K562 (cell line): ENCODE data around the gene SIGLEC9. TPM values are rescaled to one million over a fixed set of nuclear protein-coding genes. Genes with fewer than 3 reads are reported as not detected.

Source experiments
- ATAC-seq: fragments of 200-7000 bp; cut with Tn5 transposase; 3 replicates; pipeline ENCODE4 v1.9.1; 2020; ENCODE audit warnings: moderate library complexity
- BruUV-seq: library from RNA; stranded (reverse); fragments of 400-500 nt; replicated peaks from 2 replicates; lab custom pipeline; 2021; lab: Mats Ljungman, UMichigan
- CTCF ChIA-PET: fragments of 300-600 bp; formaldehyde crosslinking; extraction: SDS; loops from one replicate; lab custom pipeline; 2021; ENCODE audit warnings: low intra/inter-chr PET ratio; lab: Yijun Ruan, JAX
- POLR2A ChIA-PET: fragments of 300-600, 350-650 bp; sonication (Branson Sonifier 250); formaldehyde crosslinking; extraction: SDS; loops from one replicate; lab custom pipeline; 2021; ENCODE audit warnings: antibody characterized with exemption, inconsistent platforms; lab: Yijun Ruan, JAX
- DNase-seq, 4 experiments: peaks; one replicate each; pipeline versions ENCODE4 v3.0.0 to v3.0.0-alpha.2; 2011 to 2018; ENCODE audit warnings: low spot score in 3 of 4, mixed read lengths in 3 of 4; ENCODE audit errors: extremely low read depth in 1 of 4
- FAIRE-seq: peaks from 2 replicates; lab custom pipeline; 2011; peaks lifted over from hg19 to GRCh38; lab: Jason Lieb, UNC
- H2AFZ ChIP-seq: 2 replicates; pipeline ENCODE4 v1.6.0; 2011; ENCODE audit warnings: low read depth, low read length, control low read depth, inconsistent platforms
- H3K27ac ChIP-seq: fragments of 200-600 bp; 3 replicates; pipeline ENCODE4 v1.8.0; 2011; ENCODE audit warnings: low read depth, mild to moderate bottlenecking, control low read depth, inconsistent platforms, low read length, moderate library complexity, mixed read lengths; ENCODE audit errors: extremely low read depth
- H3K27me3 ChIP-seq, 2 experiments: fragments of 300-600 bp in 1 of 2; 2 replicates in 1 of 2; 3 replicates in 1 of 2; pipeline versions ENCODE4 v1.6.0 to v1.8.0; 2011; ENCODE audit warnings: inconsistent platforms in 2 of 2, low read length in 2 of 2, mild to moderate bottlenecking in 1 of 2, mixed read lengths in 1 of 2, moderate library complexity in 1 of 2; ENCODE audit not compliant: control insufficient read depth in 2 of 2, insufficient read depth in 2 of 2
- H3K36me3 ChIP-seq: fragments of 300-600 bp; 3 replicates; pipeline ENCODE4 v1.8.0; 2011; ENCODE audit warnings: mild to moderate bottlenecking, low read length, inconsistent platforms; ENCODE audit not compliant: control insufficient read depth, insufficient read depth
- H3K4me1 ChIP-seq, 2 experiments: fragments of 200-600 bp in 1 of 2; replicated peaks in 1 of 2; 2 replicates in 1 of 2; 3 replicates in 1 of 2; pipeline versions ENCODE4 v1.5.1 to v1.8.0; 2011; ENCODE audit warnings: inconsistent platforms in 2 of 2, low read length in 2 of 2, mild to moderate bottlenecking in 1 of 2, mixed read lengths in 1 of 2, moderate library complexity in 1 of 2; ENCODE audit not compliant: control insufficient read depth in 2 of 2, insufficient read depth in 2 of 2
- H3K4me2 ChIP-seq: 2 replicates; pipeline ENCODE4 v1.6.1; 2011; ENCODE audit warnings: low read length, control low read depth, inconsistent platforms, mixed read lengths; ENCODE audit not compliant: insufficient read depth
- H3K4me3 ChIP-seq: fragments of 200-600 bp; sonication (generic), shearing (Covaris generic); 2 replicates; pipeline ENCODE4 v1.5.1; 2016; ENCODE audit warnings: control low read depth, inconsistent platforms
- H3K79me2 ChIP-seq: fragments of 200-600 bp; 3 replicates; pipeline ENCODE4 v1.8.0; 2011; ENCODE audit warnings: low read length, inconsistent platforms; ENCODE audit not compliant: control insufficient read depth, insufficient read depth
- H3K9ac ChIP-seq, 2 experiments: 2 replicates each; pipeline versions ENCODE4 v1.6.0 to v1.6.1; 2011; ENCODE audit warnings: low read depth in 2 of 2, low read length in 2 of 2, control low read depth in 1 of 2, inconsistent platforms in 1 of 2, mild to moderate bottlenecking in 1 of 2, mixed read lengths in 1 of 2; ENCODE audit not compliant: insufficient read depth in 1 of 2
- H3K9me1 ChIP-seq: one replicate; pipeline ENCODE4 v1.6.0; 2011; ENCODE audit warnings: inconsistent platforms, mild to moderate bottlenecking, low read length, moderate library complexity; ENCODE audit not compliant: control insufficient read depth, insufficient read depth
- H3K9me3 ChIP-seq: replicated peaks from 2 replicates; pipeline ENCODE4 v1.5.1; 2011; ENCODE audit warnings: low read depth, low read length, inconsistent platforms; ENCODE audit not compliant: control insufficient read depth, insufficient read depth
- H4K20me1 ChIP-seq: replicated peaks from 2 replicates; pipeline ENCODE4 v1.6.1; 2011; ENCODE audit warnings: low read length, inconsistent platforms, mixed read lengths; ENCODE audit not compliant: control insufficient read depth, insufficient read depth
- BMI1 ChIP-seq: fragments of 150-350 bp; IDR thresholded peaks from 2 replicates; pipeline ENCODE4 v1.6.1; 2014; ENCODE audit warnings: low read length
- MBD1 ChIP-seq: fragments of 250-450 bp; sonication (Bioruptor Pico); IDR thresholded peaks from 2 replicates; pipeline ENCODE4 v1.8.0; 2022; ENCODE audit warnings: inconsistent platforms
- THRAP3 ChIP-seq: fragments of 450-650 bp; IDR thresholded peaks from 2 replicates; pipeline ENCODE4 v1.6.1; 2016; ENCODE audit warnings: mild to moderate bottlenecking, inconsistent platforms, borderline replicate concordance
- ZNF408 ChIP-seq: fragments of 250-450 bp; sonication (Bioruptor Pico); IDR thresholded peaks from 2 replicates; pipeline ENCODE4 v1.4.0; 2020; ENCODE audit warnings: low read depth, mild to moderate bottlenecking, moderate library complexity
- ZNF431 ChIP-seq: sonication (generic); formaldehyde crosslinking; IDR thresholded peaks from 2 replicates; pipeline ENCODE4 v1.8.0; 2022; ENCODE audit warnings: mild to moderate bottlenecking, missing genetic modification reagents
- ZNF609 ChIP-seq: sonication (generic); formaldehyde crosslinking; IDR thresholded peaks from 2 replicates; pipeline ENCODE4 v1.8.1; 2023; ENCODE audit warnings: missing genetic modification reagents, mild to moderate bottlenecking, borderline replicate concordance
- ZNF766 ChIP-seq: fragments of 200-800 bp; sonication (Bioruptor generic); conservative IDR thresholded peaks from 2 replicates; pipeline ENCODE4 v1.6.1; 2016; ENCODE audit warnings: missing genetic modification characterization, missing compliant biosample characterization
- WGBS: fragments of 100-300 bp; shearing (Covaris generic); methylation state at CpG from one replicate; pipeline ENCODE4 v1.1.6; 2016; ENCODE audit warnings: low coverage, mixed read lengths; ENCODE audit not compliant: insufficient coverage; ENCODE audit errors: missing lambda C conversion rate; 5-methylcytosine and 5-hydroxymethylcytosine counted together
- in situ Hi-C: fragments of 300-500 bp; cut with MboI; formaldehyde crosslinking; loops from 4 replicates; pipeline ENCODE4 v1.15.0; 2018; ENCODE audit warnings: inconsistent platforms, mixed read lengths
- intact Hi-C: fragments of 100-400 bp; cut with micrococcal nuclease; formaldehyde crosslinking; loops from 2 replicates; pipeline ENCODE4 v1.14.2; 2022
- polyA plus RNA-seq, 8 experiments: library from polyadenylated mRNA; depleted of rRNA in 4 of 8; stranded (reverse) in 5 of 8; unstranded in 3 of 8; fragments of >200 nt; fragmentation: Nextera tagmentation in 2 of 8; fragmentation: Illumina TruSeq in 1 of 8; extraction: Ambion mirVana in 2 of 8; extraction: Trizol in 1 of 8; gene quantifications; 2 replicates each; pipeline versions ENCODE4 v1.2.1 to v1.2.3, GENCODE V29; 2011 to 2014; ENCODE audit warnings: inconsistent platforms in 1 of 8, missing spikeins in 1 of 8
- total RNA-seq, 7 experiments: library from RNA; depleted of rRNA in 6 of 7; stranded (reverse); fragments of >200 nt in 6 of 7; fragmentation: Illumina TruSeq in 2 of 7; extraction: Trizol in 2 of 7; gene quantifications; 2 replicates each; pipeline versions ENCODE4 v1.2.1 to v1.2.3, GENCODE V29; 2011 to 2021; ENCODE audit warnings: low replicate concordance in 1 of 7

The SIGLEC9 gene
- total and polyA plus RNA-seq, 9 of the 15 experiments (the other 6 are each of a cell fraction or from before 2014, with no cell fraction given): 0.09 to 0.34 (median 0.22) TPM; not detected in 4

DNA sequence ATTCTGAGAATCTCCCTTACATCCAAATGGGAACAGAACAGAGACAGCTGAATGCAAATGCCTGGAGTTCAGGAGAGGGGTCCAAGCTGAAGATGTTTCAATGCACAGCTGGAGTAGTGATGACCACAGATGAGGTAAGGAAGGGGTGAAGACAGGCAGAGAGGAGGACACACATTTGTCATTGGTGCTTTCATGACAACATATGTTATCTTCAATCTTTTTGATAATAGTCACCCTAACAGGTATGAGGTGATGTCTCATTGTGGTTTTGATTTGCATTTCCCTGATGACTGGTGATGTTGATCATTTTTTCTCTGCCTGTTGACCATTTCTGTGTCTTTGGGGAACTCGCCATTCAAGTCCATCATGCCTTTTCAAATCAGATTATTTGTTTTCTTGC lies 36.6 kb downstream of the SIGLEC9 start:
- in situ Hi-C loops: loop anchor here (25.0 kb wide), 1 partner anchor 501 kb away; no protein-coding TSS in a partner anchor
- no peak for TF ChIP-seq MBD1 (CRISPR knock-in tag)
- TF ChIP-seq, all 486 proteins: peak for 0
- no peaks in the 10 kb centered on the region for H3K27me3 ChIP-seq
- intact Hi-C loops: no loop called here
- no peak overlapping the region for H3K4me2 ChIP-seq
- BruUV-seq: no TSS peak
- no peak overlapping the region for H3K9ac ChIP-seq
- no peaks in the 10 kb centered on the region for H3K79me2 ChIP-seq
- H3K4me1 ChIP-seq: peaks cover 0 to 9% of the 10 kb centered on the region in 2 experiments; a peak in 2 of 5 replicates
- no peak for ATAC-seq
- no peak for DNase-seq
- H2AFZ ChIP-seq: no peak overlapping the region
- H3K27ac ChIP-seq: no peak overlapping the region
- no peaks in the 10 kb centered on the region for H3K9me3 ChIP-seq
- WGBS: 5% methylated on average over 1 of the region's 1 CpG
- POLR2A ChIA-PET: interaction anchor here (0.6 kb wide), 1 partner anchor 149 kb away, joined by 3 read pairs; no protein-coding TSS in a partner anchor
- no peak overlapping the region for H3K4me3 ChIP-seq
- H3K36me3 ChIP-seq: no peaks in the 10 kb centered on the region
- H4K20me1 ChIP-seq: no peaks in the 10 kb centered on the region; the same call in 1 of the 2 replicates
- CTCF ChIA-PET: no interaction called here
- no peaks in the 10 kb centered on the region for H3K9me1 ChIP-seq
- FAIRE-seq: no peak

GRCh38 chr19:51161867-51162496 lies 37.3 kb downstream of the SIGLEC9 start:
- no peak for FAIRE-seq
- ATAC-seq: no peak
- BruUV-seq: no TSS peak
- Histone ChIP-seq H3K4me1 (peaks cover 1 to 9% of the 10 kb centered on the region in 2 experiments), H2AFZ (peak overlapping the region; percentile 21; the same call in 1 of the 2 replicates), H3K9me3 (no peaks in the 10 kb centered on the region), H3K27me3 (no peaks in the 10 kb centered on the region), H3K4me2 (no peak overlapping the region), H4K20me1 (no peaks in the 10 kb centered on the region; the same call in 1 of the 2 replicates), H3K9me1 (no peaks in the 10 kb centered on the region), H3K36me3 (no peaks in the 10 kb centered on the region), H3K79me2 (no peaks in the 10 kb centered on the region), H3K27ac (no peak overlapping the region), H3K4me3 (no peak overlapping the region), H3K9ac (no peak overlapping the region)
- DNase-seq: no peak
- CTCF ChIA-PET: no interaction called here
- intact Hi-C loops: no loop called here
- POLR2A ChIA-PET: interaction anchor here (0.6 to 1.0 kb wide), 2 partner anchors 24 to 148 kb away, joined by 3 read pairs; no protein-coding TSS in a partner anchor
- WGBS: 32% methylated on average over 4 of the region's 4 CpGs
- in situ Hi-C loops: loop anchor here (25.0 kb wide), 1 partner anchor 500 kb away; no protein-coding TSS in a partner anchor
- TF ChIP-seq ZNF408 (CRISPR knock-in tag) (no peak), BMI1 (no peak), THRAP3 (no peak), ZNF609 (CRISPR knock-in tag) (no peak), ZNF766 (CRISPR knock-in tag) (no peak), ZNF431 (CRISPR knock-in tag) (no peak)
